ENCODE measurements around the gene L1CAM.

The L1CAM gene, protein sequence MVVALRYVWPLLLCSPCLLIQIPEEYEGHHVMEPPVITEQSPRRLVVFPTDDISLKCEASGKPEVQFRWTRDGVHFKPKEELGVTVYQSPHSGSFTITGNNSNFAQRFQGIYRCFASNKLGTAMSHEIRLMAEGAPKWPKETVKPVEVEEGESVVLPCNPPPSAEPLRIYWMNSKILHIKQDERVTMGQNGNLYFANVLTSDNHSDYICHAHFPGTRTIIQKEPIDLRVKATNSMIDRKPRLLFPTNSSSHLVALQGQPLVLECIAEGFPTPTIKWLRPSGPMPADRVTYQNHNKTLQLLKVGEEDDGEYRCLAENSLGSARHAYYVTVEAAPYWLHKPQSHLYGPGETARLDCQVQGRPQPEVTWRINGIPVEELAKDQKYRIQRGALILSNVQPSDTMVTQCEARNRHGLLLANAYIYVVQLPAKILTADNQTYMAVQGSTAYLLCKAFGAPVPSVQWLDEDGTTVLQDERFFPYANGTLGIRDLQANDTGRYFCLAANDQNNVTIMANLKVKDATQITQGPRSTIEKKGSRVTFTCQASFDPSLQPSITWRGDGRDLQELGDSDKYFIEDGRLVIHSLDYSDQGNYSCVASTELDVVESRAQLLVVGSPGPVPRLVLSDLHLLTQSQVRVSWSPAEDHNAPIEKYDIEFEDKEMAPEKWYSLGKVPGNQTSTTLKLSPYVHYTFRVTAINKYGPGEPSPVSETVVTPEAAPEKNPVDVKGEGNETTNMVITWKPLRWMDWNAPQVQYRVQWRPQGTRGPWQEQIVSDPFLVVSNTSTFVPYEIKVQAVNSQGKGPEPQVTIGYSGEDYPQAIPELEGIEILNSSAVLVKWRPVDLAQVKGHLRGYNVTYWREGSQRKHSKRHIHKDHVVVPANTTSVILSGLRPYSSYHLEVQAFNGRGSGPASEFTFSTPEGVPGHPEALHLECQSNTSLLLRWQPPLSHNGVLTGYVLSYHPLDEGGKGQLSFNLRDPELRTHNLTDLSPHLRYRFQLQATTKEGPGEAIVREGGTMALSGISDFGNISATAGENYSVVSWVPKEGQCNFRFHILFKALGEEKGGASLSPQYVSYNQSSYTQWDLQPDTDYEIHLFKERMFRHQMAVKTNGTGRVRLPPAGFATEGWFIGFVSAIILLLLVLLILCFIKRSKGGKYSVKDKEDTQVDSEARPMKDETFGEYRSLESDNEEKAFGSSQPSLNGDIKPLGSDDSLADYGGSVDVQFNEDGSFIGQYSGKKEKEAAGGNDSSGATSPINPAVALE

GRCh38 chrX:153885968-153886903 is at the start of gene L1CAM:
L1CAM (minus strand) TSS chrX:153886173; CDS start chrX:153875836, 10,337 bp downstream.
- no peak for DNase-seq

DNA sequence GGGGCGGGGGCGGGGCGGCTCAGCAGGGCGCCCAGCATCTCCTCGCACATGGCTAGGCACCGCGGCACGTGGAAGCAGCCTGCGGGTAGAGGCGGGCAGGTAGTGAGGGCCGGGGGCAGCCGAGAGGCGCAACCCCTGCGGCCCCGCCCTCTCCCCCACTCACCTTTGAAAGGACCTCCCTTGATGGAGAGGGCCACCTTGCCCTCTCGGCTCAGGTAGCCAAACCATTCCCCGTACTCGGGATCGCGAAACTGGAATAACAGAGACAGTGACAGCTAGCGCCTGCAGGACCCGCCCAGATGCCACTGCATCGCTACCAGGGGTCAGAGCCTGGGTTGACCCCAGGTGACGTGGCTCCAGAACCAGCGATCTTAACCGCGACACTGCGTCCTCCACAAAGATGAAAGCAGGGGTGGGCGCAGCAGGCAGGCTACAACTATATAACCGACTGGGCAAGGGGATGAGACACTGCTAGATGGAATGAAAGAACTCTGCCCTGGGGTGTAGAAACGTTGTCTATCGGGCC is 49.4 kb upstream of the L1CAM start:
- no peak for DNase-seq

GRCh38 chrX:153934762-153935325 is 48.9 kb upstream of the L1CAM start, which contains the start of gene NAA10:
NAA10 (minus strand) TSS chrX:153935037; CDS start chrX:153934904, 133 bp downstream.
- peak; percentile 49 for DNase-seq

GRCh38 chrX:153934148-153934761 is 48.3 kb upstream of the L1CAM start:
- DNase-seq, result no peak

DNA sequence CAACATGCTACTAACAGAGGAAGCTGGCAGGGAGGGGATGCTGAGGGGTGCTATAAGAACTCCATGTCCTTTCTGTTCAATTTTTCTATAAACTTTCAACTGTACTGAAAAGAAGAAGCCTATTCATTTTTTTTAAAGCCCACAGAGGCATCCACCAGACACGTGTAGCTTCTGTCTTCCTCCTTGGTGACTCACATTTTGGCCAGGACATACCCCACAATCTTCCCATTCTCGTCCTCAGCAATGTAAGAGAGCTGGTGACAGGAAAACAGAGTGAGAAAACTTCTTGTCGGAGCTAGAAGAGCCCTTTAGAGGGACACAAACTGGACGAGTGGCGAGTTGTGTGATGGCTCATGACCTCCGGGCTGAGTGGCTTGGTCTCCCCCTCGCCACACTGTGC is 47.8 kb upstream of the L1CAM start:
- no peak for DNase-seq

DNA sequence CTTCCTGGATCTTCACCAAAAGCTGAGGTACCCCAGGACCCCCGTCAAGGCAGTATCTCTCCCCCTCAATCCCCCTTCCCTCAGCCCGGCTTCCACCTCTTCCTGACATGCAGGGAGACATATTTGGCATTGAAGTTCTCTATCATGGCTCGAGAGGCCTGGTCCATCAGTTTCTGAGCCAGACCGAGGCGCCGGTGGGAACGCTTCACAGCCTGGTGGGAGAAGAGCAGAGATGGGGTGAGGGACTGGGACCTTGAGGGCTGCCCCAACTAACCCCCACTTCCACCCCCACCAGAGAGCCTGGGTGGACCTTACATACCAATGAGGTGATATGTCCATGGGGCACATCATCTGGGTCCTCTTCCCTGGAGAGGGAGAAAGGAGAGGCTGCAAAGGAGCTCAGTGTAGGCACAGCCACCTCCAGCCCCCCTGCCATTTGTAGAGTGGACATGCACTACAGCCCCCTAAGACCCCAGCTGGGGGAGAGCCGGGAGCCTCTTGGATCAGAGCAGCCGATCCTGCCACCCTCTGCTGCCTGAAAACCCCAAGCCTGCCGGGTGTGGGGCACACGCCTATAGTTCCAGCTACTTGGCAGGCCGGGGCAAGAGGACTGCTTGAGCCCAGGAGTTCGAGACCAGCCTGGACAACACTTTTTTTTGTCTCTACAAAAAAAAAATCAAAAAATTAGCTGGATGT is 46.4 kb upstream of the L1CAM start:
- DNase-seq, result no peak

DNA sequence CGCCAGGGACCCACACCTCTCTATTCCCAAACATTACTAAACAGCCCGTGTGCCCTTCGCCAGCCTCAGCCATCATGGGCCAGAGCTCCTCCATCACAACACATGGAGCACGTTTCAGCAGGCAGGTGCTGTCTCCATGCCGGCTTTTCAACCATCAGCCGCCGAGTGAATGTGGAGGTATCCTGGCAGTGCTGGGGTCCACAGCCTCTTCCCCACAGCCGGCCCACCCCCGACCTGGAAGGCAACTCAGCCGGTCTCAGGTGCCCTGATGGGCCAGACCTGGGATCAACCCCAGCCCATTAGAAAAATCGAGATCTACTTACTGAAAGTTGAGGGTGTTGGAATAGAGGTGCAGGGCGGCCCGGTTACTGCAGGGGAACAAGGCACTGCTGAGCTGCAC is 45.8 kb upstream of the L1CAM start:
- no peak for DNase-seq

- no peak for DNase-seq
Observed at GRCh38 chrX:153931151-153931550, 45.2 kb upstream of the L1CAM start.

GRCh38 chrX:153930011-153930910 is 44.3 kb upstream of the L1CAM start:
- DNase-seq, result no peak

DNA sequence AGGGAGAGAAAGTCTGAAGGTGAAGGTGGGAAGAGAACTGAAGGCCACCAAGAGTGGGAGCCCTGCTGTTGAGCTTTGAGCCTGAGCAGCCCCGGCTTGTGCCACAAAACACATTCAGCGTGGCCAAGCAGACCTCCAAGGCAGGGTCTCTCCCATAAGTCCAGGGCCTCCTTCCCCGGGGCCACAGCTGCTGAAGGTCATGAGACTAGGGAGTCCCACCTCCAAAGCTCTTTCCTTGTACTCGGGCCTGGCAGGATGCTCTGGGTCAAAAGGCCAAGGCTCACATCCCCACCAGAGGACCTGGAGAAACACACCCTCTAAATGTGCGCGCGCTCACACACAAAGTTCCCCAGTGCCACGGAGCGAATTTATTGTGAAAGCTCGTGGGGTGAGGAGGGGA is 43.6 kb upstream of the L1CAM start:
- DNase-seq, result no peak

GRCh38 chrX:153928846-153929245 is 42.9 kb upstream of the L1CAM start:
- DNase-seq, result no peak

DNA sequence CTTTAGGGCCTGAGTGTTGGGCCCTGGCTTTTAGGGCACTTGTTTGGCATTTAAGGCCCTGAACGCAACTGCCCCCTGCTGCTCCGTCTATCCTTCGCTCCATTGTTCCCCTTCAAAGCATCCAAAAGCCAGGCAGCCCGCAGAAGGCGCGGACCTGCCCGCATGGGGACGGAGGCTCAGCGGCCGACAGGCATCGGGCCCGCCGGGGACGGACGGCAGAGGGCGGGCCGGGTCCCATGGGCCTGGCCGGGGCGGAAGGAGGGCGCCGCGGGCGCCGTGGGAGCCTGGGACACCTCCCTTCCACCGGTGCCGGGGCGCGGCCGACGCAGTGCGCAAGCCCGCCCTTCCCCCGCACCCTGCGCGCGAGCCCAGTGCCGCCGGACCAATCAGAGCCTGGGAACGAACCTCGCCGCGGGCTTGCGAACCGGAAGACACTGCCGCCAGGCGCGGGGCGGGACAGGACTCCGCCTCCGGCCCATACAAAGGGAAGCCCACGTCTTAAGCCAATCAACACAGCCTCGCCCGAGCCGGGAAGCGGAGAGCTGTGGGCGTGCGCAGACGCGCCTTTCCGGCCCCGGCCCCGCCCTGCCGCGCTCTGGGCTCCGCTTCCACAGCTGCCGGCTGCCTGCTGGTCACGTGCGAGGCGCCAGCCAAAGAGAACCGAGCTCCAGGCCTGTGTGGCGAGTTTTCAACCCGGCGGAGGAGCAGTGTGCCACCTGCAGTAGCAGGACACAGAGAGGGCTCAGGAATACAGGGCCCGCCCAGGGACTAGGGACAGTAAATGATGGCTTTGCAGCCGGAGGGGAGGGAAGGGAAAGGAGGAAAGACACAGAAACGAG is 42.2 kb upstream of the L1CAM start:
- DNase-seq, result peak; percentile 96

DNA sequence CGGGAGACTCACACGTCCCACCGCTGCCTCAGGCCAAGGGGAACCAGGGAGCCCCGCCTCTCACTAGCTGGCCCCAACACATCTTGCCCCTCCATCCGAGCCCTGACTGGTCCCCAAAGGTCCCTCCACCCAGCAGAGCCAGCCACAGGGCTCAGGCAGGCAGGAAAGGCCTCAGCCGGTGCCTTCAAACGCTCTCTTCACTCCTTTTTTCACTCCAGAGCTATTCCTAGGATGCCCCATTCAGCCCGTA is 41.6 kb upstream of the L1CAM start:
- no peak for DNase-seq

- DNase-seq, result peak; percentile 81
Observed at GRCh38 chrX:153926858-153927671, 41.1 kb upstream of the L1CAM start.

- DNase-seq, result no peak
Observed at GRCh38 chrX:153926552-153926857, 40.5 kb upstream of the L1CAM start.

GRCh38 chrX:153925739-153926551 is 40.0 kb upstream of the L1CAM start, which contains the start of gene ARHGAP4:
ARHGAP4 (minus strand) TSS chrX:153926264; CDS start chrX:153926202, 62 bp downstream.
- peak; percentile 15 for DNase-seq

GRCh38 chrX:153925387-153925738 is 39.4 kb upstream of the L1CAM start:
- DNase-seq, result peak; percentile 35

All from CD4-positive, alpha-beta T cell treated with Interleukin-4 for 4 hours (primary cell).